Endothelial cell of umbilical vein (primary cell): Measurements from ENCODE around the gene H1-8. TPM values are rescaled to one million over a fixed set of nuclear protein-coding genes. Genes with fewer than 3 reads are reported as not detected.

Experiments
- BruUV-seq: library from RNA; stranded (reverse); fragments of 400-500 nt; replicated peaks from 2 replicates; lab custom pipeline; 2021; lab: Mats Ljungman, UMichigan
- CTCF ChIA-PET: fragments of 300-600, 350-600 bp; sonication (Branson Sonifier 250); formaldehyde crosslinking; loops from one replicate; lab custom pipeline; 2021; ENCODE audit warnings: antibody characterized with exemption, inconsistent platforms; lab: Charles Lee
- POLR2A ChIA-PET: fragments of 300-600, 350-600 bp; sonication (Branson Sonifier 250); formaldehyde crosslinking; loops from one replicate; lab custom pipeline; 2021; ENCODE audit warnings: antibody characterized with exemption, inconsistent platforms; lab: Charles Lee
- DNase-seq: peaks from one replicate; pipeline ENCODE4 v3.0.0-alpha.2; 2011; ENCODE audit warnings: low read depth, low spot score
- FAIRE-seq: peaks from 2 replicates; lab custom pipeline; 2011; peaks lifted over from hg19 to GRCh38; lab: Jason Lieb, UNC
- H2AFZ ChIP-seq: 2 replicates; pipeline ENCODE4 v1.6.0; 2012; ENCODE audit warnings: low read depth, low read length, control low read depth, inconsistent platforms
- H3K27ac ChIP-seq: 2 replicates; pipeline ENCODE4 v1.5.1; 2011; ENCODE audit warnings: low read depth, mild to moderate bottlenecking, control low read depth, low read length, moderate library complexity; ENCODE audit not compliant: insufficient read depth
- H3K27me3 ChIP-seq, 2 experiments: 2 replicates each; pipeline versions ENCODE4 v1.6.0 to v1.6.1; 2011; ENCODE audit warnings: low read length in 2 of 2, mixed read lengths in 1 of 2; ENCODE audit not compliant: control insufficient read depth in 2 of 2, insufficient read depth in 2 of 2
- H3K36me3 ChIP-seq, 2 experiments: 2 replicates in 1 of 2; 3 replicates in 1 of 2; pipeline ENCODE4 v1.5.1; 2011; ENCODE audit warnings: low read length in 2 of 2, mild to moderate bottlenecking in 1 of 2, moderate library complexity in 1 of 2; ENCODE audit not compliant: control insufficient read depth in 2 of 2, insufficient read depth in 2 of 2; ENCODE audit errors: extremely low read depth in 1 of 2
- H3K4me1 ChIP-seq: 3 replicates; pipeline ENCODE4 v1.5.1; 2011; ENCODE audit warnings: mild to moderate bottlenecking, low read length; ENCODE audit not compliant: control insufficient read depth, insufficient read depth; ENCODE audit errors: extremely low read depth
- H3K4me2 ChIP-seq: 2 replicates; pipeline ENCODE4 v1.6.1; 2011; ENCODE audit warnings: low read length, control low read depth, mixed read lengths; ENCODE audit not compliant: insufficient read depth
- H3K4me3 ChIP-seq, 3 experiments: fragments of 200-600 bp in 1 of 3; sonication (generic), shearing (Covaris generic) in 1 of 3; replicated peaks in 1 of 3; 2 replicates each; pipeline ENCODE4 v1.5.1; 2011 to 2016; ENCODE audit warnings: control low read depth in 3 of 3, low read length in 3 of 3, mild to moderate bottlenecking in 2 of 3, inconsistent platforms in 1 of 3, low read depth in 1 of 3, moderate library complexity in 1 of 3; ENCODE audit not compliant: insufficient read depth in 1 of 3
- H3K79me2 ChIP-seq: 2 replicates; pipeline ENCODE4 v1.6.0; 2012; ENCODE audit warnings: low read length, inconsistent platforms; ENCODE audit not compliant: control insufficient read depth, insufficient read depth
- H3K9ac ChIP-seq: replicated peaks from 2 replicates; pipeline ENCODE3; 2011; ENCODE audit warnings: low read length, control low read depth; ENCODE audit not compliant: insufficient read depth; ENCODE audit errors: extremely low read depth
- H3K9me1 ChIP-seq: replicated peaks from 3 replicates; pipeline ENCODE4 v1.6.0; 2011; ENCODE audit warnings: mild to moderate bottlenecking, low read length; ENCODE audit not compliant: control insufficient read depth, insufficient read depth; ENCODE audit errors: extremely low read depth
- H3K9me3 ChIP-seq: replicated peaks from 2 replicates; pipeline ENCODE4 v1.5.1; 2012; ENCODE audit warnings: low read length, inconsistent platforms; ENCODE audit not compliant: control insufficient read depth, insufficient read depth
- H4K20me1 ChIP-seq: replicated peaks from 2 replicates; pipeline ENCODE3; 2011; ENCODE audit warnings: mild to moderate bottlenecking, low read length; ENCODE audit not compliant: control insufficient read depth, insufficient read depth; ENCODE audit errors: extremely low read depth
- EZH2 ChIP-seq: IDR thresholded peaks from 2 replicates; pipeline ENCODE4 v1.6.1; 2012; ENCODE audit warnings: borderline replicate concordance, low read depth, mild to moderate bottlenecking, moderate library complexity, low read length, inconsistent platforms; ENCODE audit not compliant: severe bottlenecking
- FOS ChIP-seq: IDR thresholded peaks from 2 replicates; pipeline ENCODE4 v1.6.1; 2011; ENCODE audit warnings: mild to moderate bottlenecking, low read length, moderate library complexity, borderline replicate concordance; ENCODE audit not compliant: insufficient read depth
- GATA2 ChIP-seq: IDR thresholded peaks from 2 replicates; pipeline ENCODE4 v1.7.0; 2011; ENCODE audit warnings: low read depth, mild to moderate bottlenecking, moderate library complexity, mixed read lengths, low read length; ENCODE audit not compliant: insufficient read length, insufficient read depth
- JUN ChIP-seq: IDR thresholded peaks from 2 replicates; pipeline ENCODE4 v1.6.1; 2011; ENCODE audit warnings: borderline replicate concordance, low read depth; ENCODE audit not compliant: insufficient read length, insufficient read depth
- MYC ChIP-seq: IDR thresholded peaks from one replicate; pipeline ENCODE4 v1.6.1; 2011; ENCODE audit warnings: mild to moderate bottlenecking, low read depth, low read length
- POLR2A ChIP-seq: IDR thresholded peaks from 2 replicates; pipeline ENCODE4 v1.6.1; 2012; ENCODE audit warnings: low read depth, mild to moderate bottlenecking, control low read depth, low read length
- POLR2AphosphoS5 ChIP-seq: IDR thresholded peaks from 2 replicates; pipeline ENCODE4 v1.6.1; 2012; ENCODE audit warnings: low read depth, mild to moderate bottlenecking, control low read depth, low read length, moderate library complexity; ENCODE audit not compliant: insufficient read depth
- dilution Hi-C: fragments of 300-500 bp; cut with MboI; formaldehyde crosslinking; loops from one replicate; pipeline ENCODE4 v1.15.0; 2019; ENCODE audit warnings: low sequenced_read_pairs; ENCODE audit not compliant: extremely low pct_ligation_motif_present
- intact Hi-C: fragments of 100-400 bp; cut with micrococcal nuclease; formaldehyde crosslinking; loops from one replicate; pipeline ENCODE4 v1.10.0; 2022
- polyA plus RNA-seq, 4 experiments: library from polyadenylated mRNA; depleted of rRNA in 3 of 4; stranded (reverse) in 3 of 4; unstranded in 1 of 4; fragments of >200 nt; gene quantifications; 2 replicates each; pipeline versions ENCODE4 v1.2.1 to v1.2.3, GENCODE V29; 2011 to 2012; ENCODE audit warnings: missing spikeins in 1 of 4
- total RNA-seq: library from RNA; stranded (reverse); gene quantifications from 2 replicates; pipeline ENCODE4 v1.2.3, GENCODE V29; 2021
- TF ChIP-seq, protein P1 (sequence below), 2 donors: IDR thresholded peaks; 1 replicate in 1 of 2; 2 replicates in 1 of 2; pipeline ENCODE4 v1.5.1; 2011; ENCODE audit warnings: low read length in 2 of 2, mild to moderate bottlenecking in 2 of 2, moderate library complexity in 2 of 2, control low read depth in 1 of 2, inconsistent platforms in 1 of 2, low read depth in 1 of 2; ENCODE audit not compliant: insufficient read depth in 1 of 2; ENCODE audit errors: extremely low read depth in 1 of 2
- TF ChIP-seq, protein P2 (sequence below): IDR thresholded peaks from 2 replicates; pipeline ENCODE4 v1.6.1; 2011; ENCODE audit not compliant: insufficient read depth, insufficient read length

The H1-8 gene
- total and polyA plus RNA-seq, 2 donors (not counting 3 experiments of a cell fraction or from before 2014, with no cell fraction given): not detected

DNA sequence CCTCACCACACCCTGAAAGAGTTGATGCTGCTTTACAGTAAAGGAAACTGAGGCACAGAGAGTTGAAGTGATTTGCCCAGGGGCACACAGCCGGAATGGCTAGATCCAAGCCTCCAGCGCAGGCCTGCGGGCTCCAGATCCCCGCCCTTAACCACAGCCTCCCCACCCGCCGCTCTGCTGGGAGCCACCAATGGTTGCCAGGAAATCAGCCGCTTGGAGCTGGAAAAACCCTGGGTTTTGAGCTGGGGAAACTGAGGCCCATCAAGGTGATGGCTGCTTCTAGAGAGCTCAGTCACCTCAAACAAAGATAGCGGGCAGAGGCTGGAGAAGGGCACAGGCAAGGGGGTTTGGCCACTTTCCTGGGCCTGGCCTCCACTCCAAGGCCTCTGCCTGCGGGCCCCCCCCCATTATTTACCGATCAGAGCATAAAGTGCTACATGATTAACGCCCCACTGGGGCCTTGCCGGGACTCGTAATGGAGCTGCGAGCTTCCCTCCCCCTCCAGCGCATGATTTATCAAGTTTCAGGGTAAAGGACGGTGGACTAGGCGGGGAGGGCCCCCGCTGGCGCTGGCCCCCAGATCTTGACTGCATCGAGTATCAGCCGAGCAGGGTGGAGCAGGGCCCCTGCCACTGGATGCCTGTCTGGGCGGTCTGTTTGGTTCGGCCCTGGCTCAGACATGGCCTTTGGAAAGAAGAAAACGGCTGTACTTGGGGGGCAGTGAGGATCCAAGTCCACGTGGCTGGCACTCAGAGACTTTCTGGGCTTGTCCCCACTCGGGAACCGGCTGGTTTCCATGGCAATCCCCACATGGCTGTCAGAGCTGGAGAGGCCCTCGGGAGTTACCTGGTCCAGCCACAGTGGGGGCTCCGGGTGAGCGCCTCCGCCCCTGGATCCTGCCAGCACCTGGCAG lies 54.4 kb downstream of the H1-8 start:
- H3K27ac ChIP-seq: peak overlapping the region; percentile 91
- H3K9ac ChIP-seq: peak overlapping the region; percentile 69
- peaks cover 96% of the 10 kb centered on the region for H3K4me1 ChIP-seq
- peak overlapping the region; percentile 55 for H3K4me2 ChIP-seq
- FAIRE-seq (no peak), DNase-seq (peak; percentile 57)
- TF ChIP-seq POLR2AphosphoS5: no peak
- no peak for TF ChIP-seq MYC
- TF ChIP-seq JUN: no peak
- TF ChIP-seq POLR2A: no peak
- no peak for TF ChIP-seq EZH2
- TF ChIP-seq, protein P1, sequence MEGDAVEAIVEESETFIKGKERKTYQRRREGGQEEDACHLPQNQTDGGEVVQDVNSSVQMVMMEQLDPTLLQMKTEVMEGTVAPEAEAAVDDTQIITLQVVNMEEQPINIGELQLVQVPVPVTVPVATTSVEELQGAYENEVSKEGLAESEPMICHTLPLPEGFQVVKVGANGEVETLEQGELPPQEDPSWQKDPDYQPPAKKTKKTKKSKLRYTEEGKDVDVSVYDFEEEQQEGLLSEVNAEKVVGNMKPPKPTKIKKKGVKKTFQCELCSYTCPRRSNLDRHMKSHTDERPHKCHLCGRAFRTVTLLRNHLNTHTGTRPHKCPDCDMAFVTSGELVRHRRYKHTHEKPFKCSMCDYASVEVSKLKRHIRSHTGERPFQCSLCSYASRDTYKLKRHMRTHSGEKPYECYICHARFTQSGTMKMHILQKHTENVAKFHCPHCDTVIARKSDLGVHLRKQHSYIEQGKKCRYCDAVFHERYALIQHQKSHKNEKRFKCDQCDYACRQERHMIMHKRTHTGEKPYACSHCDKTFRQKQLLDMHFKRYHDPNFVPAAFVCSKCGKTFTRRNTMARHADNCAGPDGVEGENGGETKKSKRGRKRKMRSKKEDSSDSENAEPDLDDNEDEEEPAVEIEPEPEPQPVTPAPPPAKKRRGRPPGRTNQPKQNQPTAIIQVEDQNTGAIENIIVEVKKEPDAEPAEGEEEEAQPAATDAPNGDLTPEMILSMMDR (IDR thresholded peaks at IDR 0.05; ENCODE audit: extremely low read depth in 1 of 2, insufficient read depth in 1 of 2, low read depth in 1 of 2, low read length in 2 of 2): no peak
- TF ChIP-seq FOS: no peak
- TF ChIP-seq GATA2: no peak
- TF ChIP-seq, protein P2, sequence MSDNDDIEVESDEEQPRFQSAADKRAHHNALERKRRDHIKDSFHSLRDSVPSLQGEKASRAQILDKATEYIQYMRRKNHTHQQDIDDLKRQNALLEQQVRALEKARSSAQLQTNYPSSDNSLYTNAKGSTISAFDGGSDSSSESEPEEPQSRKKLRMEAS: no peak
- ChIA-PET CTCF (interaction anchor here (0.8 to 3.6 kb wide), 7 partner anchors 8 to 214 kb away, joined by 3 to 44 read pairs (median 15); partner anchors contain the start of gene PLXND1), POLR2A (interaction anchor here (1.2 to 2.1 kb wide), 2 partner anchors 11 to 105 kb away, joined by 4 to 5 read pairs; no protein-coding TSS in a partner anchor)
- no peaks in the 10 kb centered on the region for H3K27me3 ChIP-seq
- no peaks in the 10 kb centered on the region for H3K9me1 ChIP-seq
- no peaks in the 10 kb centered on the region for H3K36me3 ChIP-seq
- H3K4me3 ChIP-seq: peak overlapping the region in 1 of 3 experiments; percentile 10
- intact Hi-C loops: loop anchor here (2.0 to 5.0 kb wide), 3 partner anchors 37 to 215 kb away; partner anchors contain the start of gene IFT122
- H2AFZ ChIP-seq: no peak overlapping the region
- dilution Hi-C loops: no loop called here
- no peaks in the 10 kb centered on the region for H4K20me1 ChIP-seq
- H3K79me2 ChIP-seq: peaks cover 97% of the 10 kb centered on the region
- H3K9me3 ChIP-seq: no peaks in the 10 kb centered on the region
- no TSS peak for BruUV-seq
